ENCODE data around the gene EYA2.
"Not testable (repeated sequence)": the region's sequence is repeated elsewhere in the genome, so short reads cannot be mapped to it uniquely, and the experiment has no call there.

EYA2 gene, protein sequence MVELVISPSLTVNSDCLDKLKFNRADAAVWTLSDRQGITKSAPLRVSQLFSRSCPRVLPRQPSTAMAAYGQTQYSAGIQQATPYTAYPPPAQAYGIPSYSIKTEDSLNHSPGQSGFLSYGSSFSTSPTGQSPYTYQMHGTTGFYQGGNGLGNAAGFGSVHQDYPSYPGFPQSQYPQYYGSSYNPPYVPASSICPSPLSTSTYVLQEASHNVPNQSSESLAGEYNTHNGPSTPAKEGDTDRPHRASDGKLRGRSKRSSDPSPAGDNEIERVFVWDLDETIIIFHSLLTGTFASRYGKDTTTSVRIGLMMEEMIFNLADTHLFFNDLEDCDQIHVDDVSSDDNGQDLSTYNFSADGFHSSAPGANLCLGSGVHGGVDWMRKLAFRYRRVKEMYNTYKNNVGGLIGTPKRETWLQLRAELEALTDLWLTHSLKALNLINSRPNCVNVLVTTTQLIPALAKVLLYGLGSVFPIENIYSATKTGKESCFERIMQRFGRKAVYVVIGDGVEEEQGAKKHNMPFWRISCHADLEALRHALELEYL

GRCh38 chr20:46894579-46894958 lies at the start of gene EYA2:
EYA2 (plus strand) TSS chr20:46894843; CDS start chr20:46990011, 95,168 bp downstream.
- Histone ChIP-seq H3K27ac (peak within 1 kb of the TSS in 11 of 21 experiments; percentile 11 to 64 (median 47)), H3K4me3 (peak within 1 kb of the TSS; percentile 20 to 55 (median 34))

GRCh38 chr20:46844965-46845364 lies 49.7 kb upstream of the EYA2 start:
- no peak overlapping the region for H3K27ac ChIP-seq
- no peak overlapping the region for H3K4me3 ChIP-seq

DNA sequence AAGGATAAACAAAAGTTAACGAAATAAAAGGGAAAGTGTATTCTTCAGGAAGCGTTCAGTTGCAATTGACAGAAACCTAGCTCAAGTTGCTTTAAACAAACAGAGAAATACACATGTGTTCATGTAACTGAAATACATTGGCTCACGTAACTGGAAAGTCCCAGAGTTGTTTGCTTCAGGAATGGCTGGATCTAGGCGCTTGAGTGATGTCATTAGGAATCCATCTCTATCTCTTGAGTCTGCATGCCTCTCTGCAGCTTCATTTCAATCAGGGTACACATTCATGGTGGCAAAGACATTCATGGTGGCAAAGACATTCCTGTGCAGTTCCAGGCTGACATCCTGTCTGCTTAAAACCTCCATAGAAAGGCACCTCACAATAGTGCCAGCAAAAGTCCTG lies 45.4 kb upstream of the EYA2 start:
- H3K27ac ChIP-seq = no peak overlapping the region
- H3K4me3 ChIP-seq = no peak overlapping the region

GRCh38 chr20:46849751-46850150 lies 44.9 kb upstream of the EYA2 start:
- no peak overlapping the region for H3K4me3 ChIP-seq
- H3K27ac ChIP-seq = no peak overlapping the region

GRCh38 chr20:46850416-46850815 lies 44.2 kb upstream of the EYA2 start:
- Histone ChIP-seq H3K4me3 (no peak overlapping the region), H3K27ac (no peak overlapping the region)

DNA sequence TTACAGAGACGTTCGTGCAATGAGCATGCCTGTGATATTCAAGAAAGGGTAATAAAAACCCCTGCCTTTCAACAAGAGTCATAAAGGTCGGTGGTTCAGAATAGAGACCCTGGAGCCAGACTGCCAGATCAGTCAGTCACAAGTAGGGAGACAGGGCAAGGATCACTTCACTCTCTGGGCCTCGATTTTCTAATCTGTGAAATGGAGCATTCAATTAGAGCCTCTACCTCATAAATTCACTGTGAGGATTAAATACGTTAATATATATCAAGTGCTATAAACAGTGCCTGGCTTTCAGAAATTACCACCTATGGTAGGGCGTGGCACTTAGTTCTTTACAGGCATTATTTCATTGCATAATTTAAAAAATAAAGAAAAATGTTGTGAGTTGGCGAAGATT lies 43.7 kb upstream of the EYA2 start:
- Histone ChIP-seq H3K4me3 (no peak overlapping the region), H3K27ac (no peak overlapping the region)

DNA sequence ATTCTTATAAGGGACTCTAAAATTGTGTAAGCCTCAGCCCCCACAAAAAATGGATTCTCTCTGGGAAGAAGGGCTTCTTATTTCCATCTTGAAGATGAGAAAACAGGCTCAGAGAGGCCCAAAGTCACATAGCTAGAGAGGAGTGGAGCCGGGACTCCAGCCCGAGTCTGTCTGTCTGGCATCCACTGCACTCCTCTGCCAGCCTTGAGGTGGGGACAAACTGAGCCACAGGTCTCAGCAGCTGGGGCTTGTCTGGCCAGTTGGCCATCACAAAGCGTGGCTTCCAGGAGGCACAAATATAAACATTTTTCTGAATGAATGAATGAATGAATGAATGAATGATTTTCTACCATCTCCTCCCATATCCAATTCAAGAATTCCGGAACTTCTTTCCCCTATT lies 42.9 kb upstream of the EYA2 start:
- H3K4me3 ChIP-seq = no peak overlapping the region
- no peak overlapping the region for H3K27ac ChIP-seq

- Histone ChIP-seq H3K27ac (no peak overlapping the region), H3K4me3 (no peak overlapping the region)
Observed at GRCh38 chr20:46852313-46852712, 42.3 kb upstream of the EYA2 start.

- H3K27ac ChIP-seq = no peak overlapping the region
- H3K4me3 ChIP-seq = no peak overlapping the region
Observed at GRCh38 chr20:46853926-46854325, 40.7 kb upstream of the EYA2 start.

DNA sequence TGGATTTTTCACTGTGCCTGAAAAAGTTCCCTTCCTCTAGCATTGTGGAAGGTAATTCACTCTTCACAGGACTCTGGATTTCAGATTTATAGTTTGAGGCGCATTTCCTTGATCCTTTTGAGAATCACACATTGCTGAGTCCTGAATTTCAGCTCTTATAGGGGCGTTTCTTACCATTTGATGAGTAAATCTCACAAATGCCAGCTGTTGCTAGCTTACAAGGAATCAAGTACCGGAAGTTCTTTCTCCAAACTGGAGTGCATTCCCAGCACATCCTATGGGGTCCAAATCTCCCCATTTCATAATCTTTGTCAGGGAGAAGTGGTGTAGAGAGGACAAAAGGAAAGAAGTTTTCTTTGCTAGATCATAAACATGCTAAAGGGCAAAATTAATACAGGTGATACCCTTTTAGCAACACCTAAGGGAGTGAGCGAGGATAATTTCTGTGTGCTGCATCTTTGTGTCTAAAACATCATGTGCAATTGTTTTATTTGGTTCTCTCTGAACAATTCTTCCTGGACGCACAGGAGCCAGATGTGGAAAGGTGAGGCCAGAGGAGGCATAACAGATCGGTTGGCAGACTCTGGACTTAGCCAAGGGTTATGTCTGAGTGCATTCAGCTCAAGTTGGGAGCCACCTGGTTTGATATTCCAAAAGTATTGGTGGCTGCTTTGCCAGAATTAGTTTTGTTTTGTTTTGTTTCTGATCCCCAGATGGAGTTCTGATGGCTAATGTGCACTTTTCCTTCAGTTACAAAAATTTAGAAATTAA lies 37.4 kb upstream of the EYA2 start:
- no peak overlapping the region for H3K27ac ChIP-seq
- no peak overlapping the region for H3K4me3 ChIP-seq

DNA sequence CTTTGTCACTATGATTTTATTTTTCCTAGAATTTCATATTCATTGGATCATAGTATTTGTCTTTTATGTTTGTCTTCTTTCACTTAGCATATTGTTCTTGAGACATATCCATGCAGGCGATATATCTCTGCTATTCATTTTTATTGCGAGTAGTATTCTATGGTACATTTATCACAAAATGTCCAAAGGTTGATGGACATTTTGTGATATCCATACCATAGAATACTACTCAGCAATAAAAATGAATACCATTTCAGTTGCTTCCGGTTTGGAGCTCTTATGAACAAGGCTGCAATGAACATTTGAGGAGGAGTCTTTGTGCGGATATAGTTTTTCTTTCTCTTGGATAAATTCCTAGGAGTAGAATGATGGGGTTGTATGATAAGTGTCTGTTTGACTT lies 28.8 kb upstream of the EYA2 start:
- no peak overlapping the region for H3K27ac ChIP-seq
- H3K4me3 ChIP-seq = no peak overlapping the region

GRCh38 chr20:46870041-46870440 lies 24.6 kb upstream of the EYA2 start:
- H3K4me3 ChIP-seq = no peak overlapping the region

DNA sequence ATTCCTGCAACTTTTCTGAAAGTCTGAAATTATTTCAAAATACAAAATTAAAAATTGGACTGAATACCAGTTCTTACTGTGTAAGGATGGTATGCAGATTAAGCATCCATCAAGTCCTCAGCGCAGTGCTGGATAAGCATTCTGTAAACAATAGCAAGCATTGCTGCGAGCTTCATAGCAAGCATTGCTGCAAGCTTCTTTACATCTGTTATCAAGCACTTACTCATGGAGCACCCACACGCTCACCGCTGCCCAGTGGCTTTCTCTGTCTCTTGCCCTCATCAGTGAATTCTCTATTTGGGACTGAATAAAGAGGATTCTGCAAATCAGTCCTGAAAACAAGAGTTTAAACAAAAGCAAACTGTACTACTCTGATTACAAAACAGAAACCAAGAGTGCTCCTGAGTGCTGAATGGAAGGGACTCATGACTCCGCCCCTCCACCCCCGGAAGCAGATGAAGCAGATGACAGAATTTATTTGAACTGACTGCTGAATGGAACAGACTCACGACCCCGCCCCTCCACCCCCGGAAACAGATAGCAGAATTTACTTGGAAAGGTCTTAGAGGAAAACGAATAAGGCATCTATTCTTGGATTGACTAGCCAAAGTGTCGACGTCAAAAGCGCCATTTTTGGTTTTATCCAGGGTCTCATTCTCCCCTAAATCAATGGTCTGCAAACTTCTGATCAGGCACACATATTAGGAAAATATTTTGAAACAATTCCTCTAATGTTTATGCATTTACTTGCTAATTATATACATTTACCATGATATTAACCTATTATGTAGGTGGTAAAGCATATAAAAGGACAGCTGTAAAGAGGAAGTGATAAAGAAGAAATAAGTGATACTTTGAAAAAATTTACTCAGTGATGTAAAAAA lies 22.1 kb upstream of the EYA2 start:
- Histone ChIP-seq H3K4me3 (no peak overlapping the region), H3K27ac (no peak overlapping the region)

More at GRCh38 chr20:46870041-46870440, 24.6 kb upstream of the EYA2 start:
- no peak overlapping the region for H3K27ac ChIP-seq

DNA sequence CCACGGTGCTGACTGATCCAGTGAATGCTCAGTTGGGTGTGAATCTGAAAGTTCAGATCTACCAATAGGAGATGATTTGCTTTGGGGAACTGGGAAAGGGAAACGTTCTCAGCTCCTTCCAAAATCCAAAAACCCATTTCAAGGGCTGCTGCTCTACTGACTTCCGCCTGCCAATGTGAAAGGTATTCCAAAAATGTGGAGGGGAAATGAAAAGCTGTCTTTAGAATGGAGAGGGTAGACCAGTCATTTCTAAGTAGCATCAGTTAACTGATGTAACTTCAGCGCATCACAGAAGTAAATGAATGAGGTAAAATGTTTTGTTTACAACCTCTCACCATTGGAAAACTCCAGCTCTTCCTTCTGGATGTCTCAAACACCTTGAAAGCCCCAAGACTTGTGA lies 19.6 kb upstream of the EYA2 start:
- Histone ChIP-seq H3K27ac (no peak overlapping the region), H3K4me3 (no peak overlapping the region)

GRCh38 chr20:46879386-46879785 lies 15.3 kb upstream of the EYA2 start:
- no peak overlapping the region for H3K27ac ChIP-seq
- no peak overlapping the region for H3K4me3 ChIP-seq

GRCh38 chr20:46879963-46880362 lies 14.7 kb upstream of the EYA2 start:
- H3K27ac ChIP-seq, H3K4me3 ChIP-seq: not testable (repeated sequence)

GRCh38 chr20:46883892-46884291 lies 10.8 kb upstream of the EYA2 start:
- no peak overlapping the region for H3K27ac ChIP-seq

DNA sequence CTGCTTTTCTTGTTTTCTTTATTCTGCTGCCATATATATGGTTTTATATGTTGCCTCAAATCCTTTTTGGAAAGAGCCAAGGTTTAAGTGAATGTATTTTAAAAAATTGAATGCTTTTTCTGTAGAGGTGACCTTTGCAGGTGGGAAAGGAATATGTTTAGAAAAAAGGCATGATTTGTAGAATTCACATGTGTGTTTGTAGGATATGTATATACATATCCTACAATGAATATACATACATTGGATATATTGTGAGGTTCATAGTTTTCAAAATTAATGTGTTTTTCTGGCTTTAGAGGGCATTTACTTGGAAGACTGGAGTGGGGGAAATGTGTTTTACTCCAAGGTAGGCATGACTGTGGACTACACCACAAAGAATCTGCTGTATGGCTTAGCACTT lies 4.0 kb upstream of the EYA2 start:
- Histone ChIP-seq H3K27ac (no peak overlapping the region), H3K4me3 (no peak overlapping the region)

More at GRCh38 chr20:46883892-46884291, 10.8 kb upstream of the EYA2 start:
- H3K4me3 ChIP-seq = no peak overlapping the region

DNA sequence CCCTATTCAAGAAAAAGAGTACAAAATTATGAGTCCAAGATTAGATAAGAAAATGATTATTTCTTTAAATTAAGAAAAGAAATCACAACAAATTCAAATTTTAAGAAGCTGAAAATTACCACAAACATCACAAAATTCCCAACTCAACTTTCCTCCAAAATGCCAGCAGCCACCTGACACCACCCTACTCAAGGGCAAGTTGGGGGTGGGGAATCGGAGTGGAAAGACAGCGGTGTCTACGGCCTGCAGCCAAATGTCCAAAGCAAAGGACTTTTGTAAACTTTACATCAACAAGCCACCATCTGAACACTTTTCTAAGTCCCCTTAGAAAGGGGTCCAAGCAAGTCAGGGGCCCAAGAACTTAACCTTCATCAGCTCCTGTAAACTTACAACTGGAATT lies 1.6 kb upstream of the EYA2 start:
- H3K4me3 ChIP-seq = no peak overlapping the region
- H3K27ac ChIP-seq = no peak overlapping the region

Data from skin epidermis (tissue), 12 donors.